HUES6 (cell line): Measurements from ENCODE around the gene RECK.

Experiments
- H3K27ac ChIP-seq: 2 replicates; pipeline ENCODE4 v1.7.0; 2013; ENCODE audit warnings: low read depth, mild to moderate bottlenecking, low read length, inconsistent platforms
- H3K27me3 ChIP-seq: 2 replicates; pipeline ENCODE4 v1.6.1; 2013; ENCODE audit warnings: low read length; ENCODE audit not compliant: control insufficient read depth, insufficient read depth
- H3K36me3 ChIP-seq: 2 replicates; pipeline ENCODE4 v1.6.1; 2013; ENCODE audit warnings: low read length; ENCODE audit not compliant: control insufficient read depth, insufficient read depth
- H3K4me1 ChIP-seq: 2 replicates; pipeline ENCODE4 v1.6.1; 2013; ENCODE audit warnings: low read length; ENCODE audit not compliant: control insufficient read depth, insufficient read depth
- H3K4me3 ChIP-seq: 2 replicates; pipeline ENCODE4 v1.5.1; 2013; ENCODE audit warnings: low read depth, low read length
- H3K9ac ChIP-seq: one replicate; pipeline ENCODE4 v1.6.1; 2013; ENCODE audit warnings: mild to moderate bottlenecking, low read length
- H3K9me3 ChIP-seq: 2 replicates; pipeline ENCODE4 v1.6.1; 2013; ENCODE audit warnings: low read depth, low read length; ENCODE audit not compliant: control insufficient read depth, insufficient read depth

Gene RECK

DNA sequence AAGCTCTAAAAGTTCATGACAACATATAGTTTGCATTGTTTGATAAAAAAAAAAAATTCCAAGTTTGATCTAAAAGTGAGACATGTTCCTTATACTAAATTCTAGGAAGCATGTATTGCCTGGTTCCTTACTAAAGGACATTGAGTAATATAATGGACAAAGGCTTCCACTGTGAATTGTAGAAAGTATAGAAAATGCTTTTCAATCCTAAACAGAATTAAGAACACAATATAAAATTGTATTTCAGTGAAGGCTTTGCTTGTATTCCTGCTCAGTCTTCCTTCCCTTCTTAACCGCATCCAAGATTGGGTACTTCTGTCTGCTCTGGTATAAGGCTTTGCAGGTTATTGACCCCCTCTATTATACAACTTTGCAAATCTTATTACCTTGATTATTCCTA lies 2.4 kb downstream of the RECK start:
- H3K9me3 ChIP-seq: no peaks in the 10 kb centered on the region
- H3K36me3 ChIP-seq: no peaks in the 10 kb centered on the region
- no peak overlapping the region for H3K27ac ChIP-seq
- H3K9ac ChIP-seq: no peak overlapping the region
- H3K4me3 ChIP-seq: 0 out of 2 replicates have a peak overlapping the region, but pooled peaks have one; percentile 7
- H3K27me3 ChIP-seq: no peaks in the 10 kb centered on the region
- H3K4me1 ChIP-seq: peaks cover 13% of the 10 kb centered on the region; the same call in 1 of the 2 replicates

DNA sequence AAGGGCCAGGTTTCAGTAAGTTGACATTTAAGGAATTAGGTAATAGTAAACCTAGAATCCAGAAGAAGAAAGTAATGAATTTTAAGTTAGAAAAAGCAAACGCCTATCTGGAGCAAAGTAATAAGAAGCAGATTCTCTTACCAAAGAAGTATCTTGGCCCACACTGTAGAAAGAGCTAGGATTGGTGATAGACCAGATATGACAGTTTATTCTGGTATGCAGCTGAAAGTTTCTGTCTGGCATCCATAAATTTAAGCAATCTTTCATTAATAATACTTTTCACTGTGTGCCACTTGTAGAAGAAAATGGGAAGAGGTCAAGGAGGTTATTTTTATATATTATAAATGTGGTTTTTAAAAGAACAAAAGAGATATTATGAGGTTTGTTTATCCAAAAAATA lies 3.0 kb downstream of the RECK start:
- no peaks in the 10 kb centered on the region for H3K36me3 ChIP-seq

DNA sequence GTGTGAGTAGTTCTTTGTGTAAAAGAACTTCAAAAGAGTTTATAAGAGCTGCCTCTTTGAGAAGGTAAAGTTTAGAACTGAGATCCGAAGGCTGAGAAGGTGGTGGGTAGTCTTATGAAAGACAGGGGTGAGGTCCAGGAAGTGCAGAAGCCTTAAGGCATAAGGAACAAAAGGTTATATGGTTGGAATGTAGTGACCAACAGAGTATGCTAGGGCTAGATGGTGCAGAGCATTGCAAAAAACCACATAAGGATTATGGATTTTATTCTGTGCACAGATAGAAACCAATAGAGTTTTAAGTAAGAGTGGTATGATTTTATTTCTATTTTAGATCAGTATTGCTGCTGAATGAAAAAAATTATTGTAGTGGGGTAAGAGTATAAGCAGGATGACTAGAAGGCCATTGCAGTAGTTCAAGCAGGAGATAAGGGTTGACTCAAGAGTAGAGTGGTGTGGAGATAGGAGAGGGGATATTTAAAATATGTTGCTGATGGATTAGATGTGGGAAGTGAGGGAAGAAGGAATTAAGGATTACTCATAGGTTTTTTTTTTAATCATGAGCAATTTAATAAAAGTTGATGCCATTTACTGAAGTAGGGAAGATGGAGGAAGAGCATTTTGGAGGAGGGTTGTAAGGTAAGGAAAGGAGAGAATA lies 3.7 kb downstream of the RECK start:
- H3K27me3 ChIP-seq: no peaks in the 10 kb centered on the region
- no peak overlapping the region for H3K4me3 ChIP-seq
- no peak overlapping the region for H3K9ac ChIP-seq
- H3K4me1 ChIP-seq: peaks cover 13% of the 10 kb centered on the region; the same call in 1 of the 2 replicates
- H3K9me3 ChIP-seq: no peaks in the 10 kb centered on the region
- H3K27ac ChIP-seq: no peak overlapping the region
- no peaks in the 10 kb centered on the region for H3K36me3 ChIP-seq

More for the DNA sequence above, 3.0 kb downstream of the RECK start:
- Histone ChIP-seq H3K4me3 (no peak overlapping the region), H3K9me3 (no peaks in the 10 kb centered on the region), H3K4me1 (peaks cover 13% of the 10 kb centered on the region; the same call in 1 of the 2 replicates), H3K9ac (no peak overlapping the region), H3K27me3 (no peaks in the 10 kb centered on the region), H3K27ac (no peak overlapping the region)

DNA sequence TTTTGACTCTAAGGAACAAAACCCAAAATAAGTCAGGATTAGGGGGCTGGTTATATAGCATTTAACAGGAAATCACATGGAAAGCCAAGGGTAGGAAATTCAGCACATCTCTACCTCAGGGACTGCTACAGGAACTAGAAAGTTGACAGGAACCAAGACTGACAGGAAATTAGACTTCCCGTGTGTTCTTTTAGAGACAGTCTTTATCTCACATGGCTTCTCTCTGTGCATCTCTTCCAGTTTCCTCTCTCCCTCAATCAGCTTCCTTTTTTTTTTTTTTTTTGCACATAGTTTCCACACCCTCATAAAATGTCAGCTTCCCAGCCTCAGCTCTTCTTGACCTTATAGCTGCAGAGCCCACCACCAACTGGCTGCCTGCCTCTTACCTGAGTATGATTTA lies 4.8 kb downstream of the RECK start:
- Histone ChIP-seq H3K9ac (no peak overlapping the region), H3K4me1 (peaks cover 17% of the 10 kb centered on the region), H3K27me3 (no peaks in the 10 kb centered on the region), H3K27ac (no peak overlapping the region), H3K36me3 (no peaks in the 10 kb centered on the region), H3K4me3 (no peak overlapping the region), H3K9me3 (no peaks in the 10 kb centered on the region)

DNA sequence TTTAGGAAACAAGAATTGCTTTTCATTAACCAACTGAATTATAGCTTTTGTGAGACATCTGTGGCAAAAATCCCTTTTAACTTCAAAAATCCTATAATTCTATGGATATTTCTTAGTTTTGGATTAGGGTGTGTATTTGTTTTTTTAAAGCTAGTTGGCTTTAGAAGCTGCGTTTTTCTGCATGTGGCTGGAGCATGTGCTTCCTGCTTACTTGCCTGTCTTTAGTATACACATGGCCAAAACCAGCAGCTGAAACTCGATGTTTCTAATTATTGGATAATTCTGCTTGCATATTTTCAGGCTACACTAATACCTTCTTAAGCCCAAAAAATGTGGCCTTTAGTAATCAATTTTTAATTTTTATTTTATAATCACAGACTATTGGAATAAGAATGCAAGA lies 8.9 kb downstream of the RECK start:
- H3K27ac ChIP-seq: no peak overlapping the region
- no peak overlapping the region for H3K4me3 ChIP-seq
- H3K27me3 ChIP-seq: no peaks in the 10 kb centered on the region
- peaks cover 21% of the 10 kb centered on the region for H3K4me1 ChIP-seq
- no peak overlapping the region for H3K9ac ChIP-seq
- H3K9me3 ChIP-seq: no peaks in the 10 kb centered on the region
- no peaks in the 10 kb centered on the region for H3K36me3 ChIP-seq

DNA sequence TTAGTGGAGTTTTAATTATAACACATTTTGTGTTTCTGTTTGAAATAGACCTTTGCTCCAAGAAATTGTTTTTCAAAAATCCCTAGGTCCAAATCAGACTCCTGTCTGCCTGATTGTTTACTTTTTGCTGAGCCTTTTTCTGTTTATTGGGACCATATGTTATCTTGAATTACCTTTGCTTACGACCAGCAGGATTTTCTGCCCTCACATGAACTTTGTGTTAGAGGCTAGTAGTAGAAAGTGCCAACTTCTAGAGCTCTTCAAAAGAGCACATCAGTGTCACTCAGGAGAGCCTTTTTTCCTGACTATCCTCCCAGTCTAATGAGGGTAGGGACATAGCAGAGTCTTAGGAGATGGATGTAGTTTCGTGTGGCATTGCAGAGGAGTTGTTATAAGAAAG lies 10.2 kb downstream of the RECK start:
- no peaks in the 10 kb centered on the region for H3K27me3 ChIP-seq
- peaks cover 15% of the 10 kb centered on the region for H3K4me1 ChIP-seq
- H3K9me3 ChIP-seq: no peaks in the 10 kb centered on the region
- no peak overlapping the region for H3K27ac ChIP-seq
- no peaks in the 10 kb centered on the region for H3K36me3 ChIP-seq
- no peak overlapping the region for H3K4me3 ChIP-seq
- H3K9ac ChIP-seq: no peak overlapping the region

DNA sequence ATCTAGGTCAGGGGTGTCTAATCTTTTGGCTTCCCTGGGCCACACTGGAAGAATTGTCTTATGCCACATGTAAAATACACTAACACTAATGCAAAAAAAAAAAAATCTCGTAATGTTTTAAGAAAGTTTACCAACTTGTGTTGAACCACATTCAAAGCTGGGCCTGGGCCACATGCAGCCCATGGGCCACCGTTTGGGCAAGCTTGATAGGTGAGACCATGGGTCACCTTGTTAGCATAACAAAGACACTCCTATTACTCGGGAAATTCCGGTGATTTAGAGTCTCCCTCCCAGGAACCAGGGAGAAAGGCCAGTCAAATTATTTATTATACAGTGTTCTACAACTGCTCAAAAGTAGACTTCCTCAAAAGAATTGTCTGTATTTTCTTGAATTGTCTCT lies 12.7 kb downstream of the RECK start:
- no peak overlapping the region for H3K27ac ChIP-seq
- no peaks in the 10 kb centered on the region for H3K36me3 ChIP-seq
- H3K4me1 ChIP-seq: peaks cover 26% of the 10 kb centered on the region
- H3K27me3 ChIP-seq: no peaks in the 10 kb centered on the region
- H3K9ac ChIP-seq: no peak overlapping the region
- H3K9me3 ChIP-seq: no peaks in the 10 kb centered on the region
- no peak overlapping the region for H3K4me3 ChIP-seq

DNA sequence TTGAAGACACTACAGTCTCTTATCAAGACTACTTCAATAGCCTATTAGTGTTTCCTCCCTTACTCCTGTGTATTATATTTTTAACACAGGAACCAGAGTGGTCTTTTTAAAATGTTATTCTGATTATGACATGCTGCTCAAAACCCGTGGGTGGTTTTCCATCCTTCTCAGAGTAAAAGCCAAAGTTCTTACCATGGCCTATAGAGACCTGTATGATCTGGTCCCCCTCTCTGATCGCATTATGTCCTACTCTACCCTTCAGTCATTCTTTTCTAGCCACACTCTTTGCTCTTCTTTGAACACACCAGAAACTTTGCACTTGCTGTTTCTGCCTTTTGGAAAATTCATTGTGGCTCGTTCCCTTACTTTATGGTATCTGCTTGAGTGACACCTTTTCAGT lies 13.8 kb downstream of the RECK start:
- H3K27ac ChIP-seq: no peak overlapping the region
- H3K9me3 ChIP-seq: no peaks in the 10 kb centered on the region
- H3K9ac ChIP-seq: no peak overlapping the region
- no peak overlapping the region for H3K4me3 ChIP-seq
- H3K4me1 ChIP-seq: peaks cover 26% of the 10 kb centered on the region
- no peaks in the 10 kb centered on the region for H3K27me3 ChIP-seq
- H3K36me3 ChIP-seq: no peaks in the 10 kb centered on the region

DNA sequence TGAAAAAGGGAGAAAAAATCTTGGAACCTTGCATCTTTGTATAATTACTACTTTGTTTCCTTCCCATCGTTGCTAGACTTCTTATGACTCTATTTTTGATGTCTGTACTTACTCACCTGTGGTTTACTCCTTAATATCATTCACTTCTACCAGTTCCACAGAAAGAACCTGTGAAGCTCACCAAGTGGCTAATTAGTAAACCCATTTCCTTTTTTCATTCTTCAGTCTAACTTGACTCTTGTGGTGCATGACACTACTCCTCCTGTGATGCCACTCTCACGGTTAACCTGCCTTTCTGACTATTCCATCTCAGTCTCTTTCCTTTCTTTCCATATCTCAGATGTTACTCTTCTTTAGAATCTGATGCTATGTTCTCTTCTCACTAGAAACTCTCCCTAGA lies 14.6 kb downstream of the RECK start:
- no peak overlapping the region for H3K27ac ChIP-seq
- H3K4me3 ChIP-seq: no peak overlapping the region
- H3K36me3 ChIP-seq: no peaks in the 10 kb centered on the region
- H3K9ac ChIP-seq: no peak overlapping the region
- H3K9me3 ChIP-seq: no peaks in the 10 kb centered on the region
- no peaks in the 10 kb centered on the region for H3K27me3 ChIP-seq
- H3K4me1 ChIP-seq: peaks cover 24% of the 10 kb centered on the region

DNA sequence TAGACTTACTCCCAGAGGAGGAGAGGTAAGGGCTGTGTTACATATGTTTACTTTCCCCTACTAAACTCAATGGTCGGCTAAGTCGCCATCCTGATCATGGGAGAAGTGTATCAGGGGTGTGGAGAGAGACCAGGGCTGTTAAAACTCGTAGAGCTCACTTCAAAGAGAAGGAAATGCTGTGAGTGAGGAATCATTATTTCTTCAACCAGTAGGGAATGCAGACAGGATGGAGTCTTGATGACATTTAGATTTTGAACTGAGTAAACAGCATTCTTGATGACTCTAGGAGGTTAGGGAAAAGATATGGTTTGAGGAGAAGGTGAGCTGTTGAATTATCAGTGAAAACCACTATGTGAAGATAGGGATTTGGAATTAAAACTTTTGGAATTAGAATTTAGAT lies 17.3 kb downstream of the RECK start:
- peaks cover 20% of the 10 kb centered on the region for H3K4me1 ChIP-seq
- H3K9ac ChIP-seq: no peak overlapping the region
- no peak overlapping the region for H3K4me3 ChIP-seq
- H3K9me3 ChIP-seq: no peaks in the 10 kb centered on the region
- no peaks in the 10 kb centered on the region for H3K27me3 ChIP-seq
- no peak overlapping the region for H3K27ac ChIP-seq
- H3K36me3 ChIP-seq: peaks cover 2% of the 10 kb centered on the region; the same call in 1 of the 2 replicates

DNA sequence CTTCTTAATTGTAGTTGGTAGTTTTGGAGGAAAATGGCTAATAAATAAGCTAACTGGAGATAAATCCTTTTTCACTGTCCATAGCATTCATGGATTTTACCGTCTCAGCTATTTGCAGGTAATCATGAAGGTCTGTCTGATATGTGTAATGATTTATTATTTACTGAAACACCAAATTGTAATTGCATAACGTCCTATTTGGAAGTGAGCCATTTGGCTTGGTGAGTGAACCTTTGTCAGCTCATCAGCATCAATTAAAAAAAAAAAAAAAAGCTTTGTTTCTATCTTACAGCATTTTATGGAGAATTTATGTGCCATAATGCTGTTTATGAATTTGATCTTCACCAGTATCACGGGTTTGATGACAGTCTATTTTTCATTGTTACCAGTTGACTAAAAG lies 20.2 kb downstream of the RECK start:
- Histone ChIP-seq H3K36me3 (peaks cover 16% of the 10 kb centered on the region), H3K27me3 (no peaks in the 10 kb centered on the region), H3K9me3 (no peaks in the 10 kb centered on the region), H3K4me1 (peaks cover 11% of the 10 kb centered on the region; the same call in 1 of the 2 replicates), H3K4me3 (no peak overlapping the region), H3K9ac (no peak overlapping the region), H3K27ac (no peak overlapping the region)
